Testis (tissue), 3 donors: ENCODE results near the gene RNASE12. TPM values are rescaled to one million over a fixed set of nuclear protein-coding genes. Genes with fewer than 3 reads are reported as not detected.

Source experiments
- polyA plus RNA-seq: library from polyadenylated mRNA; stranded (reverse); fragments of 350-450 nt; fragmentation: Illumina TruSeq; extraction: RNeasy Lipid Tissue Mini Kit (QIAGEN cat#74804); gene quantifications from one replicate; pipeline ENCODE4 v1.2.3, GENCODE V29; 2014; ENCODE audit warnings: low read depth, low replicate concordance; ENCODE audit not compliant: insufficient read depth
- total RNA-seq, 2 donors: library from RNA; depleted of rRNA; stranded (reverse); fragments of >200 nt; gene quantifications; one replicate each; pipeline ENCODE4 v1.2.3, GENCODE V29; 2016

Gene RNASE12
- total and polyA plus RNA-seq, 3 donors from 2014 or later, result 1.3 TPM; not detected in 2

Other genes with a start within 250 kb of the RNASE12 start
- 10 to 100 TPM; 38.1 to 50.7 TPM for gene PARP2, start 247.7 kb downstream of the RNASE12 start, total RNA-seq
- gene PARP2, start 247.7 kb downstream of the RNASE12 start, polyA plus RNA-seq, result 40.0 TPM
- 10 to 100 TPM; 16.5 to 19.1 TPM for gene TEP1, start 177.9 kb downstream of the RNASE12 start, total RNA-seq
- 11.6 TPM for gene TEP1, start 177.9 kb downstream of the RNASE12 start, polyA plus RNA-seq
- gene KLHL33, start 155.2 kb downstream of the RNASE12 start, total RNA-seq, result 1 to 10 TPM; 1.2 to 1.6 TPM
- gene KLHL33, start 155.2 kb downstream of the RNASE12 start, polyA plus RNA-seq, result 0.67 TPM
- 10 to 100 TPM; 47.2 to 58.8 TPM for gene OSGEP, start 136.6 kb downstream of the RNASE12 start, total RNA-seq
- gene OSGEP, start 136.6 kb downstream of the RNASE12 start, polyA plus RNA-seq, result 19.9 TPM
- gene APEX1, start 136.2 kb downstream of the RNASE12 start, total RNA-seq, result 10 to 100 TPM; 56.7 to 76.2 TPM
- gene APEX1, start 136.2 kb downstream of the RNASE12 start, polyA plus RNA-seq, result 67.8 TPM
- 10 to 100 TPM; 33.4 to 38.8 TPM for gene PIP4P1, start 129.9 kb downstream of the RNASE12 start, total RNA-seq
- gene PIP4P1, start 129.9 kb downstream of the RNASE12 start, polyA plus RNA-seq, result 50.8 TPM
- gene PNP, start 122.0 kb downstream of the RNASE12 start, total RNA-seq, result 10 to 100 TPM; 13.6 to 21.8 TPM
- 18.9 TPM for gene PNP, start 122.0 kb downstream of the RNASE12 start, polyA plus RNA-seq
- gene RNASE10, start 85.8 kb downstream of the RNASE12 start, total RNA-seq, result not detected
- gene RNASE10, start 85.8 kb downstream of the RNASE12 start, polyA plus RNA-seq, result 1.2 TPM
- not detected for gene RNASE9, start 30.3 kb downstream of the RNASE12 start, total RNA-seq
- gene RNASE9, start 30.3 kb downstream of the RNASE12 start, polyA plus RNA-seq, result not detected
- gene RNASE11, start 3.4 kb downstream of the RNASE12 start, total RNA-seq, result 10 to 100 TPM; 31.7 to 52.0 TPM
- gene RNASE11, start 3.4 kb downstream of the RNASE12 start, polyA plus RNA-seq, result 81.0 TPM
- under 1 TPM in 1 of 2 donors, not detected in 1; 0.68 TPM for gene OR6S1, start 50.3 kb upstream of the RNASE12 start, total RNA-seq
- gene OR6S1, start 50.3 kb upstream of the RNASE12 start, polyA plus RNA-seq, result not detected
- gene RNASE4, start 93.2 kb upstream of the RNASE12 start, total RNA-seq, result 10 to 100 TPM; 27.6 to 53.4 TPM
- 27.7 TPM for gene RNASE4, start 93.2 kb upstream of the RNASE12 start, polyA plus RNA-seq
- gene ANG, start 97.4 kb upstream of the RNASE12 start, total RNA-seq, result 10 to 100 TPM; 28.9 to 42.7 TPM
- 27.7 TPM for gene ANG, start 97.4 kb upstream of the RNASE12 start, polyA plus RNA-seq
- under 1 TPM in 1 of 2 donors, not detected in 1; 0.39 TPM for gene EDDM3A, start 154.5 kb upstream of the RNASE12 start, total RNA-seq
- gene EDDM3A, start 154.5 kb upstream of the RNASE12 start, polyA plus RNA-seq, result 1.9 TPM
- not detected for gene EDDM3B, start 177.0 kb upstream of the RNASE12 start, total RNA-seq
- not detected for gene EDDM3B, start 177.0 kb upstream of the RNASE12 start, polyA plus RNA-seq
- gene RNASE6, start 189.9 kb upstream of the RNASE12 start, total RNA-seq, result 1 to 10 TPM in 1 of 2 donors, under 1 TPM in 1; 0.71 to 7.4 TPM
- 11.0 TPM for gene RNASE6, start 189.9 kb upstream of the RNASE12 start, polyA plus RNA-seq
- gene RNASE1, start 211.5 kb upstream of the RNASE12 start, total RNA-seq, result 1,000 to 10,000 TPM; 2,192 to 2,939 TPM
- gene RNASE1, start 211.5 kb upstream of the RNASE12 start, polyA plus RNA-seq, result 1,880 TPM